Measurements from ENCODE around the gene KLHDC7B.

The KLHDC7B gene

DNA sequence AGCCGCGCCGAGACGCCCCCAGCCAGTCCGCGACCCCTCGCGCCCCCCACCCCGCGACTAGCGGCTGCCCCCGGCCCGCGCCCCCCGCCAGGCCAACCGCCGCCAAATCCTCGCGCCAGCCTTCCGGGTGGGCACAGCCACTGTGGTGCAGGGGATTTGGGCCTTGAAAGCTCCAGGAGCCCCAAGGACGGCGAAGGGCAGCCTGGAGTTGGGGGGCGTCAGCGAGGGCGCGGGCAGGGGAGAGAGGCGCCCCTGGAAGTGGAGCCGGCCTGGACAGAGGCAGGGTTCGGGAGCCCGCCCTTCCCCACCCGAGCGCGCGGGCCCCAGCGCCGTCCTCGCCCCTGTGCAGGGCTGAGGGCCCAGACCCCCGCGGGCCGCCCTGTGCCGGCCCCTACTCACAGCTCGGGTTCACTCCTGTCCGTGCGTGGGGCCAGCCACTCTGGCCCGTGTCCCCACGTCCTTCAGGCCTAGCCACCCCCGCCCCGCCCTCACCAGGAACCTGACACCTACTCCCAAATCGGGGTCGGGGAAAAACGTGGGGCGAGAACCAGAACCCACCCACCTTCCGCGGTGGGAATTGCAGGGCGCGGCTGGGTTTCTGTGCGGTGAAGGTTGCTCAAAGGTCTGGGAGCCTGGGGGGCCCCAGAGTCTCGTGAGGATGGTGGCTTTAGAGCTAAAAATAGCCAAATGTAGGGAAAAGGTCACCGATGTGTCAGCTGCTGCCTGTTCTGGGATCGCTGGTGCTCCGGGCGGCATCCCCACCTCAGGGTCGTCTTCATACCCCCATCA lies 32.5 kb downstream of the KLHDC7B start, which contains the start of gene CPT1B:
CPT1B (minus strand) TSS at position 441 of the 789 bp plus-strand sequence. CDS start 512 bp downstream, outside the sequence.
- no peak for DNase-seq (ENCODE audit: low read depth)
- TF ChIP-seq, protein P1, sequence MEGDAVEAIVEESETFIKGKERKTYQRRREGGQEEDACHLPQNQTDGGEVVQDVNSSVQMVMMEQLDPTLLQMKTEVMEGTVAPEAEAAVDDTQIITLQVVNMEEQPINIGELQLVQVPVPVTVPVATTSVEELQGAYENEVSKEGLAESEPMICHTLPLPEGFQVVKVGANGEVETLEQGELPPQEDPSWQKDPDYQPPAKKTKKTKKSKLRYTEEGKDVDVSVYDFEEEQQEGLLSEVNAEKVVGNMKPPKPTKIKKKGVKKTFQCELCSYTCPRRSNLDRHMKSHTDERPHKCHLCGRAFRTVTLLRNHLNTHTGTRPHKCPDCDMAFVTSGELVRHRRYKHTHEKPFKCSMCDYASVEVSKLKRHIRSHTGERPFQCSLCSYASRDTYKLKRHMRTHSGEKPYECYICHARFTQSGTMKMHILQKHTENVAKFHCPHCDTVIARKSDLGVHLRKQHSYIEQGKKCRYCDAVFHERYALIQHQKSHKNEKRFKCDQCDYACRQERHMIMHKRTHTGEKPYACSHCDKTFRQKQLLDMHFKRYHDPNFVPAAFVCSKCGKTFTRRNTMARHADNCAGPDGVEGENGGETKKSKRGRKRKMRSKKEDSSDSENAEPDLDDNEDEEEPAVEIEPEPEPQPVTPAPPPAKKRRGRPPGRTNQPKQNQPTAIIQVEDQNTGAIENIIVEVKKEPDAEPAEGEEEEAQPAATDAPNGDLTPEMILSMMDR (IDR thresholded peaks at IDR 0.05; ENCODE audit: control insufficient read depth, insufficient read depth, low read depth, low read length, missing control alignments): peak; percentile 20
- no peak within 1 kb of the TSS for H3K4me3 ChIP-seq (ENCODE audit: control insufficient read depth, low read depth, low read length)

DNA sequence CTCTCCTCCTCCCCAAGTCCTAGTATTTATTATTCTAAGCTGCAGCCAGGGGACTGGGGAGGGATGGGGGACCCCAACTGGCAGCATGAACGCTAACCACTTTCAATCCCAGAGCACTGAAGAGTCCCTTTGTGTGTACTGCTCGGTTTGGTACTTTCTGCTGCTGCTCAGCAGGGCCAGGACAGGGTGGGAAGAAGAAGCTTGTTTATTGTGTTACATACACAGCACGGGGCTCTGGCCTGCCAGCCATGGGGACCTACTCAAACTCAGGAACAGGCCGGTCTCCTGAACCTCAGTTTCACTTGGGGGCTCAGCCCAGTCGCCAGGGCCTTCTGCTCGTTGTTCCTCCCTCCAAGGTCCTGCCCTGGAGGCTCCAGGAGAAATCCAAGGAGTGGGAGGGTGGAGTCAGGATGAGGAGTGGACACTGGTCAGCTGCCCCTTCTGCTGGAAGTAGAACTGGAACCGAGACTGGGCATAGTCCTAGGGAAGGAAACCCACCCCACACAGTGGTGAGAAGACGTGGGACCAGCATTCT lies 33.1 kb downstream of the KLHDC7B start:
- TF ChIP-seq, protein P1 (IDR thresholded peaks at IDR 0.05; ENCODE audit: control insufficient read depth, insufficient read depth, low read depth, low read length, missing control alignments): no peak
- DNase-seq (ENCODE audit: low read depth): no peak
- no peak overlapping the region for H3K4me3 ChIP-seq (ENCODE audit: control insufficient read depth, low read depth, low read length)

DNA sequence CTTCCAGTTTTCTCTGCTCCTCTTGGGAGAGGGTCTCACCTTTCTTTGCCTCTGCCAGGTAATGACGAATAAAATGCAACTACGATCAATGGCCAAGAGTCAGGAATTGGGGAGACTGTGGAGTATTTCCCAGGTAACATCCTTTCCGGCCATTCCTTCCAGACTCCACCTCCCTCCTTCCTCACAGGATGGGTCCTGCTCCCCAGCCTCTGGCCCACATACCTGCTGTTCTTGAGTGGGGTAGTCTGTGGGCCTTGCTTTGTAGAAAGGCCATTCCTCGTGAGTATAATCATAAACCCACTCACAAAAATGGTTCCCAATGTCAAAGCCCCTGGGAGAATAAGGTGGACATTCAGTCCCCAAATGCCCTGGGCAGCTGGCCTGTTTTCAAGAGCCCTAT lies 34.1 kb downstream of the KLHDC7B start:
- TF ChIP-seq, protein P1 (IDR thresholded peaks at IDR 0.05; ENCODE audit: control insufficient read depth, insufficient read depth, low read depth, low read length, missing control alignments): no peak
- no peak overlapping the region for H3K4me3 ChIP-seq (ENCODE audit: control insufficient read depth, low read depth, low read length)
- no peak for DNase-seq (ENCODE audit: low read depth)

DNA sequence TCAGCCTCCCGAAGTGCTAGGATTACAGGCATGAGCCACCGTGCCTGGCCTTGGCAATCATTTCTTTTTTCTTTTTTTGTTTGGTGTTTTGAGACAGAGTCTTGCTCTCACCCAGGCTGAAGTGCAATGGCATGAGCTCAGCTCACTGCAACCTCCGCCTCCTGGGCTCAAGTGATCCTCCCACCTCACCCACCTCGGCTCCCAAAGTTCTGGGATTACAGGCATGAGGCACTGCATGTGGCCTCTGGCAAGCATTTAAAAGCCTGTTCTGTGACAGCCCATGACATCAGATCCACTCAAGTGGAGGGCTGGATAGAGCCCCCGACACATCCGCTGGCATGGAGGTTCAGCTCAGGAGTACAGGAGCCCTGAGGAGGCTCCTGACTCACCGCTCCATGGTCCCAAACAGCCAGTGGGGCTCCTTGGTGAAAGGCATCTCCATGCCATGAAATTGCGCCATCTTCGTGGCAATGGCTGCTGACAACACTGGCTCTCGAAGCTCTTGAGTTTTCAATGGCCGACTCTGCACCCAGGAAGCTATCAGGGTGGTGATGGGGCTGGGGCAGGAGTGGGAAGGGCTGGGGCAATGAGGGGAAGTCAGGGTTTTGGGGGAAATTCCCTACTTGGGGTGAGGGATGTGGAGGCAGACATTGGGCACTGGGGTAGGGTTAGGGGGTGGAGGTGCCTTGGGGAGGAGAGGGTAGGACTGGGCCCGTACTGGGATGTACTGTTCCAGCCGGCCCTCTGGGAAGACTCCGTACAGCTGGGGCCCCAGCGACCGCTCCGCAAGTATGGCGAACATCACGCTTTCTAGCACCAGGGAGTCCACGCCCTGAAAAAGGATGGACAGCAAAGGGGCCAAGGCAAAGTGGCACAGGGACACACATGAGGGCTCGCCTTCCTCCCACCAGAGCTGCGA lies 35.6 kb downstream of the KLHDC7B start:
- DNase-seq (ENCODE audit: low read depth): no peak
- H3K4me3 ChIP-seq (ENCODE audit: control insufficient read depth, low read depth, low read length): peak overlapping the region; percentile 78
- TF ChIP-seq, protein P1 (IDR thresholded peaks at IDR 0.05; ENCODE audit: control insufficient read depth, insufficient read depth, low read depth, low read length, missing control alignments): no peak

DNA sequence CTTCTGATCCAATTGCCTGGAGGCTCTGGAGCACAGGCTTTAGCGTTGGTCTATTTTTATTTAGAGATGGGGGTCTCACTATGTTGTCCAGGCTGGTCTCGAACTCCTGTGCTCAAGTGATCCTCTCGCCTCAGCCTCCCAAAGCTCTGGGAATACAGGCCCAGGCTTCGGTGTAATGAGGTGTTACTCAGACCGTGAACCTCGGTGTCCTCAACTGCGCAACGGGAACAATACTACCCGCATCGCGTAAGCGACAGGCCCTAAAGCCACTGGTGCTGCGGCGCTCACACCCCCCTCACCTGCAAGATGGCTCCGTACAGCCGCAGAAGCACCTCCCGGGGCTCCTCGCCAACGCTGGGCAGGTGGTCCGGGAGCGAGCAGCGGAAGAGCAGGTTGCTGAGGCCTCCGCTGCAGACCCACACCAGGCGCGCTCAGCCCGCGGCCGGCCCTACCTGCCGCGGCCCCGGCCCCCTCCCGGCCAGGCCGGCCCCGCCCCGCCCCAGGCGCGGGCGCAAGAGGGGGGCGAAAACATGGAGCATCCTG lies 36.3 kb downstream of the KLHDC7B start:
- DNase-seq (ENCODE audit: low read depth): no peak
- peak overlapping the region; percentile 78 for H3K4me3 ChIP-seq (ENCODE audit: control insufficient read depth, low read depth, low read length)
- TF ChIP-seq, protein P1 (IDR thresholded peaks at IDR 0.05; ENCODE audit: control insufficient read depth, insufficient read depth, low read depth, low read length, missing control alignments): no peak
